Lower lobe of right lung (tissue), 2 donors: ENCODE data around the gene HRH1. TPM values are rescaled to one million over a fixed set of nuclear protein-coding genes. Genes with fewer than 3 reads are reported as not detected.

ENCODE experiments used
- ATAC-seq, 2 donors: fragments of 200-7000 bp; cut with Tn5 transposase; one replicate each; pipeline ENCODE4 v1.9.1; 2020 to 2022; ENCODE audit warnings: mild to moderate bottlenecking in 2 of 2, moderate library complexity in 2 of 2
- DNase-seq: peaks from one replicate; pipeline ENCODE4 v3.0.0-alpha.2; 2020
- H3K27ac ChIP-seq: fragments of 200-600 bp; one replicate; pipeline ENCODE4 v1.8.0; 2022
- H3K27me3 ChIP-seq: fragments of 200-600 bp; one replicate; pipeline ENCODE4 v1.8.0; 2022; ENCODE audit warnings: low read depth
- H3K36me3 ChIP-seq: fragments of 200-600 bp; one replicate; pipeline ENCODE4 v1.8.0; 2022; ENCODE audit warnings: mild to moderate bottlenecking
- H3K4me1 ChIP-seq: fragments of 200-600 bp; one replicate; pipeline ENCODE4 v1.8.0; 2022
- H3K4me3 ChIP-seq: fragments of 200-600 bp; one replicate; pipeline ENCODE4 v1.8.0; 2022; ENCODE audit warnings: mild to moderate bottlenecking
- H3K9me3 ChIP-seq: fragments of 200-600 bp; one replicate; pipeline ENCODE4 v1.8.0; 2022
- intact Hi-C: fragments of 100-400 bp; cut with DNase I; formaldehyde crosslinking; loops from one replicate; pipeline ENCODE4 v1.11.0; 2022
- total RNA-seq: library from RNA; stranded (reverse); fragmentation: NEBNext Ultra II Directional; extraction: Animal tissue kit (Norgen Biotek cat#: 25700); gene quantifications from one replicate; pipeline ENCODE4 v1.2.1, GENCODE V29; 2021
- TF ChIP-seq, protein P1 (sequence below): fragments of 200-600 bp; IDR thresholded peaks from one replicate; pipeline ENCODE4 v1.8.0; 2022; ENCODE audit warnings: antibody characterized with exemption, mild to moderate bottlenecking
- donor health status: DM: no; HTN: yes; CAD: no; lungs with severe emphysema.

Gene HRH1
- total RNA-seq, 1 donor from 2014 or later: 6.4 TPM

DNA sequence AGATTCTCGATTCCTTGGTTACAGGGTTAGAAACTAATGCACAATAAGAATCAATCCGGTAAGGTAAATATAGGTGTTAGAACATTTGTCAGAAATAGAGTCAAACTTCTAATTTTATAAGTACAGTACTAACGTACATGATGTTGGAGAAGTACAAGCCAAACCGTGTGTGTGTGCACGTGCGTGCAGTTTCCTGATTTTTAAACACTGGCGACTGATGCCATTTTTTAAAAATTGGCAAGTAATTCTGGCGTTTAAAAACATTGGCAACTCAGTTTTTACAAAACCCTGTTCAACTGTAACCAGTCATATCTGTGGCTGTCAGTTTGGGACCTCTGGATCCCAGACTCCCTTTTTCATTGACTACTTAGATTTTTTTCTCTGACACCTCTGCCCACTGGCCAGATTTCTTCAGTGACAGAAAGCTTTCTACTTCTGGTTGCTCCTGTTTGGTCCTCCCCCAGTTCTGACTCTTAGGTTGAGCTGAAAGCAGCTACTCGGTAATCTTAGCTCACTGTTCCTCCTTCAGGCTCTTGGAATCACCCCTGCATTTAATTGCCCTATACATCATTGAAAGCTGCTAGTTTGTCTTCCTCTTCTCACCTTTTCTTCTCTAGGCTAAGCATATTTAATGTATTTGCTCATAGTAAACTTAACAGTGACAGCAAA lies 118.7 kb downstream of the HRH1 start:
- Histone ChIP-seq H3K9me3 (no peaks in the 10 kb centered on the region), H3K27me3 (no peaks in the 10 kb centered on the region), H3K27ac (peak overlapping the region; percentile 91), H3K4me3 (peak overlapping the region; percentile 81), H3K36me3 (no peaks in the 10 kb centered on the region), H3K4me1 (peaks cover 21% of the 10 kb centered on the region)
- TF ChIP-seq, protein P1, sequence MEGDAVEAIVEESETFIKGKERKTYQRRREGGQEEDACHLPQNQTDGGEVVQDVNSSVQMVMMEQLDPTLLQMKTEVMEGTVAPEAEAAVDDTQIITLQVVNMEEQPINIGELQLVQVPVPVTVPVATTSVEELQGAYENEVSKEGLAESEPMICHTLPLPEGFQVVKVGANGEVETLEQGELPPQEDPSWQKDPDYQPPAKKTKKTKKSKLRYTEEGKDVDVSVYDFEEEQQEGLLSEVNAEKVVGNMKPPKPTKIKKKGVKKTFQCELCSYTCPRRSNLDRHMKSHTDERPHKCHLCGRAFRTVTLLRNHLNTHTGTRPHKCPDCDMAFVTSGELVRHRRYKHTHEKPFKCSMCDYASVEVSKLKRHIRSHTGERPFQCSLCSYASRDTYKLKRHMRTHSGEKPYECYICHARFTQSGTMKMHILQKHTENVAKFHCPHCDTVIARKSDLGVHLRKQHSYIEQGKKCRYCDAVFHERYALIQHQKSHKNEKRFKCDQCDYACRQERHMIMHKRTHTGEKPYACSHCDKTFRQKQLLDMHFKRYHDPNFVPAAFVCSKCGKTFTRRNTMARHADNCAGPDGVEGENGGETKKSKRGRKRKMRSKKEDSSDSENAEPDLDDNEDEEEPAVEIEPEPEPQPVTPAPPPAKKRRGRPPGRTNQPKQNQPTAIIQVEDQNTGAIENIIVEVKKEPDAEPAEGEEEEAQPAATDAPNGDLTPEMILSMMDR: no peak
- ATAC-seq (no peak), DNase-seq (no peak)
- intact Hi-C loops: no loop called here

DNA sequence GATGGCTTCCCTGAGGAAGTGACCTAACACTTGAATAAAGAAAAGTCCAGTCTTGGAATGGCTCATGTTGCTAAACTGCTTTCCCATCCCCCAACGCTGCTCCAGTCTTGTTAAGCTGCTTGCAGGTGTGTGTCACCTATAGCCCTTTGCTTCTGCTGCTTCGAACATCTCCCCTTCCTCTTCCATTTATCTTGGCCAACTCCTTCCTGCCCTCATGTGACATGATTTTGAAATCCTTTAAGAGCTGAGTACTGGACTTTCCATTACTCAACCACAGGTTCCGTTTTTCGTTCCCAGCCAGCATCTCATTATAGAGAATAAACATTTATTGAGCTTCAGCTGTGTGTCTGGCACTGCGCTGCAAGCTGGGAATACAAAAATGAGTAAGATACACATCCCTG lies 119.6 kb downstream of the HRH1 start:
- Histone ChIP-seq H3K27me3 (no peaks in the 10 kb centered on the region), H3K27ac (peak overlapping the region; percentile 91), H3K4me1 (peaks cover 21% of the 10 kb centered on the region), H3K4me3 (peak overlapping the region; percentile 81), H3K9me3 (no peaks in the 10 kb centered on the region), H3K36me3 (peaks cover 4% of the 10 kb centered on the region)
- TF ChIP-seq, protein P1: no peak
- no peak for DNase-seq
- peak; percentile 12 to 22 for ATAC-seq
- intact Hi-C loops: no loop called here

DNA sequence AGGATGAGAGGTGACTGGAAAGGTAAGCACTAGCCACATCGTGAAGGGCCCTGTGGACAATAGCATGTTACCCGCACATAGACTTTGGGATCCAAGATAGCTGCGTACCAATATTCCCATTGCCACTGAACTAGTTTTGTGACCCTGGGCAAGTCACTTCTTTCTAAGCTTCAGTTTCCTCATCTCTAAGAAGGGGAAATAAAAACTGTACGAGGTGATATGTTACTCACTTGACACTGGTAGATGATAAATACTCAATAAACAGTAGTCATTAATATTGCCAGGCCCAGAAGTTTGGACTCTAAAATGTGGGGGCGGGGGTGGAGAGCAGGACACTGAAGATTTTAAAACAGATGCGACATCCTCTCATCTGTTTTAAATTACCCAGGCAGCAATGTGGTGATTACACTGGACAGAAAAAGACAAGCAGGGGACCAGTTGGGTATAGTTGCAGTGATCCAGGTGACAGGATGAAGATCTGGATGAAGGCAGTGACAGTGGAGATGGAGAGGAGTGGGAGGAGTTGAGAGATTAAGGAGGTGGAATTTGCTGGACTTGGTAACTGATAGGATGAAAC lies 120.4 kb downstream of the HRH1 start:
- peaks cover 21% of the 10 kb centered on the region for H3K4me1 ChIP-seq
- no peak for ATAC-seq

DNA sequence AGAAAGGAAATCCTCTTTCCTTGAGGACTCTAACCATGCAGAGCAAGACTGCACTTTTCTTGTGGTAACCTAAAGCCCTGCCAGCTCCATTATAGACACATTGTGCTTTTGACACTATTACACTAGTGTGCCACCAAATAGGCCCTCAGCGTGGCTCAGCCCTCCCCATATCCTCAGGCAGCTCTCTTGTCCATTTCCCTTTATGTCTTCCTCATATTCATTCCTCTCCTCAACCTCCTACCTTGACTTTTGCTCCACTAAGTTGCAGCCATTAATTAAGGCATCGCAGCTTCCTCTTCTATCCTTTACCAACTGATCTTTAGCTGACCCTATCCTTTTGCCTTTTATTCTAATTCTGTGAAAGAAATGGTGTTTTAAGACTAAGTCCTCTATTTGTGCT lies 121.6 kb downstream of the HRH1 start:
- peaks cover 21% of the 10 kb centered on the region for H3K4me1 ChIP-seq
- ATAC-seq (no peak), DNase-seq (no peak)
- H3K36me3 ChIP-seq: peaks cover 18% of the 10 kb centered on the region
- TF ChIP-seq, protein P1: no peak
- H3K9me3 ChIP-seq: no peaks in the 10 kb centered on the region
- intact Hi-C loops: no loop called here
- no peak overlapping the region for H3K4me3 ChIP-seq
- no peaks in the 10 kb centered on the region for H3K27me3 ChIP-seq
- no peak overlapping the region for H3K27ac ChIP-seq

More for the DNA sequence above, 120.4 kb downstream of the HRH1 start:
- H3K4me3 ChIP-seq: peak overlapping the region; percentile 9
- H3K27me3 ChIP-seq: no peaks in the 10 kb centered on the region
- no peaks in the 10 kb centered on the region for H3K9me3 ChIP-seq
- intact Hi-C loops: no loop called here
- DNase-seq: no peak
- TF ChIP-seq, protein P1: no peak
- H3K36me3 ChIP-seq: peaks cover 7% of the 10 kb centered on the region
- H3K27ac ChIP-seq: peak overlapping the region; percentile 91

DNA sequence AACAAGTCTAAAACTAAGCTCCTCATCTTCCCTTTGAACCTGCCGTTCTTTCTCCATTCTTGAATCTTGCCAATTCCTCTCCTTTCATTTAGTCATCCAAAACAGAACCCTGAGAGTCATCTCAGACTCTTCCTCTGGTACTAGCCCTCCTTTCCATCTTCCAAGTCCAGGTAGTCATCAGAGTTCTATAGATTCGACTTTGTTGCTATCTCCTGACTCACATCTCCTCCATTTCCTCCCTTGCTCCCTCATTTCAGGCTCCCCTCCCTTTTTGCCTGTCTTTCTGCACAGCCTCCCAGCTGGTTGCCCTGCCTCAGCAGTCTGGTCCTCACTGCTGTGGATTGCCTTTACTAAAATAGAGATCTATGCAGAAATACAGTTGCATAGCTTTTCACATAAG lies 122.6 kb downstream of the HRH1 start:
- DNase-seq (no peak), ATAC-seq (no peak)
- Histone ChIP-seq H3K4me3 (no peak overlapping the region), H3K27me3 (no peaks in the 10 kb centered on the region), H3K27ac (no peak overlapping the region), H3K4me1 (peaks cover 23% of the 10 kb centered on the region), H3K36me3 (peaks cover 28% of the 10 kb centered on the region), H3K9me3 (no peaks in the 10 kb centered on the region)
- intact Hi-C loops: no loop called here
- TF ChIP-seq, protein P1: no peak
